Fibroblast of peridontal ligament (primary cell): ENCODE results near the gene KCNIP2.

ENCODE experiments used
- DNase-seq: peaks from one replicate; pipeline ENCODE4 v3.0.0-alpha.2; 2010; ENCODE audit errors: extremely low read depth

Gene KCNIP2

DNA sequence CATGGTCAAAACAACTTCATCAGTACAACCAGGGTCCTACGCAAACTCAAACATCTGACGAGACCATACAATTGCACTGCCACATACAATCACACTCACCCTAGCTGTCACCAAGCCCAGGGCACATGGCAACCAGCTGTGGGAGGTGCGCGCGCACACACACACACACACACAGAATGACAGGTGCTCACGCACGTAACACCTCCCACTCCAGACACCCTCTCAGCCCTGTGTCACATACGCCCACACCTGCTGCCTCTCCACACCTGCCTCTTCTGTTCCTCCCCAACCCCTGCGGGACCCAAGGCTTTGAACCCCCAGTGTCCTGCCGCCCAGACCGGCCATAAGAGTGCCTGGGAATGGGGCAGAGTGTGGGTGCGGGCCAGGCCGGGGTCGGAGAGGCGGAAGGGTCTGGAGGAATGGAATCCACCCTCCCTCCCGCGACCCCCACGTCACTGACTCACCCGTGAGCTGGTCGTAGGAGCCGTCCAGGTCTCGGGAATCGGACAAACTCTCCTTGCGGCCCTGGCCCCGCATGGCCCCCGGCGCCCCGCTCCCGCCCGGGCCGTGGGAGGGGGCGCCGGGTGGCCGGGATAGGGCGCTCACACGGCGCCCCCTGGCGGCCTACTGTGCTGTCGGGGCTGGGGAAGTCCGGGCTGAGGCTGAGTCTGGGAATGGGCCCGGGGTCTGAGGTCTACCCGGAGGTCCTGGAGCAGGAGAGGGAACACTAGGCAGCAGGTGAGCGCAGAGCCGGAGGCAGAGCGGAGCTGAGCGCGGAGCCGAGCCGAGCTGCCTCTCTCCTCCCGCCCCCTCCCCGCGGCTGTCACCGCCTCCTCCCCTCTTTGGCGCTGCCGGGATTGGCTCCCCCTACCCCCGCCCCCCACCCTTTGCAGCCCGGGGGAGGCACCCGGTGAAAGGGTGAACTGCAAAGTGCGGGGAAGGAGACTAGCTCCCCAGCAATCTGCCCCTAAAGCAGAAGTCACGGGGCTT, at the start of gene KCNIP2:
TSS of gene KCNIP2 (minus strand) at position 769 of the 990 bp plus-strand sequence. CDS start at position 537, 232 bp downstream.
- DNase-seq = no peak

DNA sequence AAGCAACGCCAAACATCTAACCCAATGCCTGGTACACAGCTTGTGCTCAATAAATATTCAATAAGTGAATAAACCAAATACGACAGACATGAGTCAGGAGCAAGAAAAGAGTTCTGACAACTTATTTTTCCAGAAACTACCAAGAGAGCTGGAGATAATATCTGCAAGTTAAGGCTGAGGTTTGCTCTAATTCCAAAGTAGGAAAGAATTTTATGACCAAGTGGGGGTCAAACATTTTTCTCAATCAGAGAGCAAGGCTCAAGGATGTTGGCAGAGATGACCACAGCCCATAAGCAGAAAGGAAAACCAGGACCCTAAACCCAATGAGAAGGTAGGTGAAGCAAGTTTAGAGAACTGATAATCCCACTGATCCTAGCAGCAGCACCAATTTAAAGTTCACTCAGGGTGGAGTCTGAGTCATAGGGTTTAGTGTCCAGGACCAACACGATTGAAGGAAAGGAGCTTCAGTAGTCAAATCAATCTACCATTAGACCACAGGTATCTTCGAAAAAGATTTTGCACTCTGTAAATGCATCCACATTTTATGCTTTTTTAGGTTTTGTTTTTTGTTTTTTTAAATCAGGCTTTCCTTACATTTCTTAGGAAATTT, 49.3 kb upstream of the KCNIP2 start:
- DNase-seq = peak; percentile 16

DNA sequence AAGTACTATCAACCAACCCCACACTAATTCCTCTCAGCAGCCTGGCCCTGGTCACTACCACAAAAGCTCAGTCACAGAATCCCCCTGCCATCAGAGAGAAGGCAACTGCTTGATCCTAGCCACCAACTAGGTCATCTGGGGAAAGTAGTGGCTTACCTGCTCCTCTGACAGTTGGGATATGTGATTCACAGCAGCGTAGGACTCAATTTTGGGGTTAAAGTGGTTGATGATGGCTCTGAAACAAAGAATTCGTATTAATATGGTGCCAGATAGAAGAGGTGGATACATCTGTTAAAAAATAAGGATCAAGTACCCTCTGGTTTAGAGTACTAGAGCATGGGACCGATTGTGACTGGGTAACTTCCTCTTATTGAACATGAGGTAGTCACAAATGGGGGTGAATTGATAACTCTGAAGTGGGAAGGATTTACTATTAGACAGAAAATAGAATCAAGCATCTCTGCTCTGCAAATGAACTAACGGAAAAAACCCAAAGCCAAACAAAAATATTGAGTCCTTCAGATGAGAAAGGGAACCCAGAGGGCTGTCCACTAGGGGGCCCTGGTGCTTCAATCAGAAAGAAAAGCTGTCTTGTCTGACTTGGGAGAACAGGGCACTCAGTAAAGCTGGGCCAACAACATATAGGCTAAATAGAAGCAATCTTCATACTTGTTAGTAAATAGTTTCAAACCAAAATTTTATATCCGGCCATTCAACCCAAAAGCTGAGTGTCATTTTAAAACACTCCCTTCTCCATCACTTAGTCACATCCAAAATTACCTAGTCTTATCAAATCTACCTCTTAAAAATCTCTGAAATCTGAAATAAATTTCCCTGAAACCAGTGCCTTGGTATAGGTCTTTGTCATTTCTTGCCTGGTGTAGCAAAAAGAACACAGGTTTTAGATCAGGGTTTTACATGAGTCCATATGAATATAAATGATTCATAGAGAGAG, 45.9 kb upstream of the KCNIP2 start:
- DNase-seq = peak; percentile 88

GRCh38 chr10:101888251-101888949, 44.8 kb upstream of the KCNIP2 start:
- no peak for DNase-seq

DNA sequence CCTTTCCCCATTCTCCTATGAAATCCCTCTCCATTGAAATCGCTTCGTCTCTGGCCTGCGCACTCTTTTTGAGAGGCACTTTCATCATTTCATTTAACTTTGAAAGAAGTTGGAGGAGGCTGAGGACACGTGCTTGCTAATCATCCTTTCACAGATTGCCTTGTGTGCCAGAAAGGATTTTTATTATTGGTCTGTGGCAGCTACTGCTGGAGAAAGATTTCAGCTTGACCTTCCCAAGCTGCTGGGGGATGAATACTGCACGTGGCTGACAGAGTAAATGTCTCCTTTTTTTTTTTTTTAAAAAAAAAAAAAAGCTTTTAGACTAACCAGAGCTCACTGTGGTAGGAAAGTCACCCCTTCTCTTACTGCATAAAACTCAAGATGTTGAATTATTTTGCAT, 44.2 kb upstream of the KCNIP2 start:
- DNase-seq = no peak

DNA sequence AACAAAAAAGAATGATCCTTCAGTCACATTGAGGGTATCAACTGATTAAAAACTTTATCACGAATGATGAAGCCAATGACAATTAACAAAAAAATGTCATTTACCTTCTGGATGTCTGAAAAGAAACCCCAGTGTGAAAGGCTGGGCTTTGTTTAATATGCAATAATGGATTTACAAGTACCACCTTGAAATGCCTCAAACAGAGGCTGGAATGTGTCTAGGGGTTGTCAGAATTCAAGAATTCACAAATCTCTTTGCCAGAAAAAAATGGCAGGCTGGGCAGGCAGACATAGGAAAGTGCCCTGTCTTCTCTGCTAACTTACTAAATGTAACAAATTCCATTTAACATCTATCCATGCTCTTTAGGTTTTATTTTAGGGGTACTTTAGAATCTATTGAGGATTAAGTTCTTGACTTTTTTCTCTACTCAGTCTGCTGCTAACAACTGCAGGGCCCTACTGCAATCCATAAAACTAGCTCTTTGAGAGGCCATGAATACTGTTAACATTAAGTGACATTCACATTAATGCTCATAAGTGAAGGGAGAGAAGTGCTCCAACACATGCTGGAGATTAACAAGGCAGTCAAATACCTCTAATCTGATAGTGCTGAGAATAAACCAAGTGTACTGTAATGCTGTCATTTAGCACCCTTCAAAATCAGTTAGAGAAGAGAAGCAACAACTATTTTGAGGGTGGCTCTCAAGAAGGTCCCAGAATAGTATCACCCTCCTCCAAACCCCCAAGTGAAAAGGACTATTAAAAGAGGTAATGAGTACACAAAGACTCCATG, 43.1 kb upstream of the KCNIP2 start:
- no peak for DNase-seq

- no peak for DNase-seq
These were observed 37.6 kb upstream of the KCNIP2 start for GRCh38 chr10:101881036-101881774.

DNA sequence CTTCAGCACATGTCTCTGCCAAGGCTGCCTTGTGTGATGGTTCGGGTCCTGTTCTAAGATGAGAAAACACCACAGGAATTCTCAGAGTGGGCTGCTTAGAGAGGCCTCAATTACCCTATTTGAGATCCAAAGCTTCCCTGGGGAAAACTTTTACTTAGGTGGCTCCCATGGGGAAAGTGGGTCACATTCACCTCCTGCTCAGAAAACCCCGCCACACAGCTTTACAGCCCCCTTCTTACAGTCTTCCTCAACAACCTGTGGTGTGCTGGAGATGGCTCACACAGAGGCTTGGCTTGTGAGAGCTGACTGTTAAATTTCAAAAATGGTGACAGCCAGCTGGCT, 36.6 kb upstream of the KCNIP2 start:
- no peak for DNase-seq

- DNase-seq = peak; percentile 38
These were observed 36.0 kb upstream of the KCNIP2 start for GRCh38 chr10:101879456-101880231.

DNA sequence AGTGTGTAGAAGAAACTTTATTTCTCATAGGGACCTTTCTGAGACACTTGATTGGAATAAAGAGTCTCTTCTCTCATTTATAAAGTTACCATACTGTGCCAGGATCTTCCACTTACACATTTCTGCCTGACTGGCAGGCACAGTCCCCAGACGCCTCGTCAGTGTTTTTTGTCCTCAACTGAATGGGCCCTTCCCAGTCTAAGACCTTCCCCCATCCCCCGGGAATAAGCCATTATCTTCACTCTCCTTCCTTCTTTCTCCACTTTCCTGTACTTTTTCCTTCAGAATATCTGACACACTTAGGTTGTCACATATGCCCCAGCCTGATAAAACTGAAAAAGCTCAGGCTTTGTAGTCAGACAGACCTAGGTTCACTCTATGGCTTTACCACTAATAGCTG, 35.3 kb upstream of the KCNIP2 start:
- no peak for DNase-seq

DNA sequence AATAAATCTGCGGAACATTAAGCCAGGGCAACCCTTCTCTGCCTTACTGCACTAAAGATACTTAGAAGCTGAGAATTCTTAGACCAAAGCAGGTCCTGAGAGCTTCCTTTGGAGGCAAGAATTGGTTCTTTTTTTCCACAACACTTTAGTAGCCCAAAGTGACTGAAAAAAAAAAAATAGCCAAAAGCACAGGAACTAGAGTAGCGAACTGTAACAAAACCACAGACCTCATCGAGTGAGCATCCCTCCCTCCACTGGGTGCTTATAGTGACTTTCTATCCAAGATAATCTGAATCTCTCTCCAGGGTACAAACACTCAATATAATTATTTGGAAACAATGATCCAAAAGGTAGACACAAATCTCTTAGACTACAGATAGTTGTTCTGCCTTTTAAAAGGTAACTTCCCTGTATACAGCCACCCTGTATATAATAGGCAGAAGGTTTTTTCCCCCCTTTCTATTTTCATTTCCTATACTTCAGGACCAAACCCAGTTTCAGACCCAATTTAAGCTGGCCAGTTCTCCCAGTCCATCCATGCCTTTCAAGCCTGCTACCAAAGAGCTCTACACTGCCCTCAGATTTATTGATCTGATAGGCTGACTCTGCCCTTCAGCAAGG, 31.6 kb upstream of the KCNIP2 start:
- DNase-seq = no peak

DNA sequence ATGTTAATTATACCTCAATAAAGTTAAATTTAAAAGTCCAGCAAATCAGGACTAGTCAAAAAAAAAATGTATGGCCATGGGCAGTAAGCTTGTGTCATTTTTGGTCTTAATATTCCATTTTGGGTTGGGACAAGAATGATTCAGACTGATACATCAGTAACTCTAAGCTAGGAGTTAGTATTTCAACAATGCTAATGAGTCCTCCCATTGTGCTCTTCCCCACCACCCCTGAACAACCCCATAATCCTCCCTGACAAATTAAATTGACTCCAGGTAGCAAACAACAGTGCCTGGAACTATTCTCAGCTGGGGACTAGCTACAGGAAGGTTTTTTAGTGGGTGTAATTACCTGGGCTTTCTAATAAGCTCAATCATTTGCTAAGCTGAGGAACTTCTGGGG, 30.7 kb upstream of the KCNIP2 start:
- no peak for DNase-seq

GRCh38 chr10:101867931-101868330, 24.3 kb upstream of the KCNIP2 start:
- DNase-seq = peak; percentile 36

- no peak for DNase-seq
These were observed 15.9 kb upstream of the KCNIP2 start for GRCh38 chr10:101859530-101859929.

- no peak for DNase-seq
These were observed 15.3 kb upstream of the KCNIP2 start for GRCh38 chr10:101858723-101859500.

DNA sequence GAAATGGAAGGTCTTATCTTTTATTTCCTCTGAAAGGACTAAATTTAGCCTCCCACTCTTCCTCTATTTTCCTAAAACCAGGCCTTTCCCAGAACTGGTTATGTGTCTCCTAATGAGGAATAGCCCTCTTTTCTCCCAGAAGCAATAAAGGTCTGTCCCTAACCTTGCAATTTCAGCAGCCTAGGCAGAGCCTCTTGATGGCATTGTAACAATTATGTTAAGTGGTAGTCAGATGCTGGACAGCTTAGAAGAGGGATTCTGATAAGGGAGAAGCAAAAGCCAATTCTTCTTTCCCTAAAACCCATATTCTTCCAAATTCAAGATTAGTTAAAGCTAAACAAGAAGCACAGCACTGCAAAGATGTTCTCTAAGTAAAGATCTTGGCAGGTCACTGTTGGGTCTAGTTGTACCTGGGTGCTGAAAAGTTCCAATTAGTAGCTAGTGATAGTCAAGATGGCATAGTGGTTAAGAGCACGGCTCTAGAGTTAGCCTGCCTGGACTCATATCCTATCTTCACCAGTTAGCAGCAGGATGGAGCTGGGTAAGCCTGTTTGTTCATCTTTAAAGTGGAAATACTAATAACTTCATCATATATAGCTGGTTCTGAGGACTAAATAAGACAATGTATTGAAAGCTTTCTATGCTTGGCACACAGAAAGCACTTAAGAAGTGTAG, 14.3 kb upstream of the KCNIP2 start:
- DNase-seq = no peak

DNA sequence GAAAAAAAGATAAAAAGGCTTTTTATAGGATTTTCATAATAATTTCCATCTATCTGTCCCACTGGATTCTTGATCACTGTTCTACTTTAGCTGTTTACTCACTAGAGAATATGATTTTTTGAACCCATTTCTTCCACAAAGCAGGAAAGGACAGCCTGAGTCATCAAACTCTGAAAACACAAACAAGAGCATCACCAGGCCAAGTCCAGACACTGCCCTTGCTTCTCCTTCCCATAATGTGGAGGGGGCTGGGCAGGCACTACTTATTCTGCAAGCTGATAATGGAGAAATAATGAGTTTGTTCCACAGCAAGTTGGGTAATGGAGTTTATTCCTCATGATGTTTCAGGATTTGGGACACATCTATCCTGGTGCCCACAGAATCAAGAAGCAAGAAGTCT, 13.0 kb upstream of the KCNIP2 start:
- peak; percentile 9 for DNase-seq
